WTC11 (cell line): ENCODE results near the gene CTSA.

Experiments
- ATF6 ChIP-seq: sonication (generic); formaldehyde crosslinking; IDR thresholded peaks from 2 replicates; pipeline ENCODE4 v1.8.1; 2023; ENCODE audit warnings: mild to moderate bottlenecking, missing genetic modification reagents
- ZBTB21 ChIP-seq: sonication (generic); formaldehyde crosslinking; IDR thresholded peaks from 2 replicates; pipeline ENCODE4 v1.8.1; 2023; ENCODE audit warnings: mild to moderate bottlenecking, missing genetic modification reagents, borderline replicate concordance
- ZNF423 ChIP-seq: fragments of 250-450 bp; sonication (Bioruptor Pico); IDR thresholded peaks from 2 replicates; pipeline ENCODE4 v2.1.2; 2022; ENCODE audit warnings: mild to moderate bottlenecking, moderate library complexity
- TF ChIP-seq, protein P1 (sequence below): sonication (generic); formaldehyde crosslinking; conservative IDR thresholded peaks from 2 replicates; pipeline ENCODE4 v1.8.1; 2022; ENCODE audit warnings: mild to moderate bottlenecking, missing genetic modification reagents
- TF ChIP-seq, protein P2 (sequence below): fragments of 200-600 bp; IDR thresholded peaks from 2 replicates; pipeline ENCODE4 v1.8.0; 2022; ENCODE audit warnings: antibody characterized with exemption
- TF ChIP-seq, protein P3 (sequence below): sonication (generic); formaldehyde crosslinking; IDR thresholded peaks from 2 replicates; pipeline ENCODE4 v1.8.0; 2022; ENCODE audit warnings: mild to moderate bottlenecking, missing genetic modification reagents
- TF ChIP-seq, protein P4 (sequence below): sonication (generic); formaldehyde crosslinking; IDR thresholded peaks from 2 replicates; pipeline ENCODE4 v1.8.1; 2023; ENCODE audit warnings: mild to moderate bottlenecking, missing genetic modification reagents

- TF ChIP-seq ZBTB21 (CRISPR knock-in tag) (no peak), ZNF423 (CRISPR knock-in tag) (no peak), ATF6 (no peak)
- TF ChIP-seq, protein P1, sequence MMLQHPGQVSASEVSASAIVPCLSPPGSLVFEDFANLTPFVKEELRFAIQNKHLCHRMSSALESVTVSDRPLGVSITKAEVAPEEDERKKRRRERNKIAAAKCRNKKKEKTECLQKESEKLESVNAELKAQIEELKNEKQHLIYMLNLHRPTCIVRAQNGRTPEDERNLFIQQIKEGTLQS (CRISPR knock-in tag) = no peak
- TF ChIP-seq, protein P2, sequence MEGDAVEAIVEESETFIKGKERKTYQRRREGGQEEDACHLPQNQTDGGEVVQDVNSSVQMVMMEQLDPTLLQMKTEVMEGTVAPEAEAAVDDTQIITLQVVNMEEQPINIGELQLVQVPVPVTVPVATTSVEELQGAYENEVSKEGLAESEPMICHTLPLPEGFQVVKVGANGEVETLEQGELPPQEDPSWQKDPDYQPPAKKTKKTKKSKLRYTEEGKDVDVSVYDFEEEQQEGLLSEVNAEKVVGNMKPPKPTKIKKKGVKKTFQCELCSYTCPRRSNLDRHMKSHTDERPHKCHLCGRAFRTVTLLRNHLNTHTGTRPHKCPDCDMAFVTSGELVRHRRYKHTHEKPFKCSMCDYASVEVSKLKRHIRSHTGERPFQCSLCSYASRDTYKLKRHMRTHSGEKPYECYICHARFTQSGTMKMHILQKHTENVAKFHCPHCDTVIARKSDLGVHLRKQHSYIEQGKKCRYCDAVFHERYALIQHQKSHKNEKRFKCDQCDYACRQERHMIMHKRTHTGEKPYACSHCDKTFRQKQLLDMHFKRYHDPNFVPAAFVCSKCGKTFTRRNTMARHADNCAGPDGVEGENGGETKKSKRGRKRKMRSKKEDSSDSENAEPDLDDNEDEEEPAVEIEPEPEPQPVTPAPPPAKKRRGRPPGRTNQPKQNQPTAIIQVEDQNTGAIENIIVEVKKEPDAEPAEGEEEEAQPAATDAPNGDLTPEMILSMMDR = no peak
- TF ChIP-seq, protein P3, sequence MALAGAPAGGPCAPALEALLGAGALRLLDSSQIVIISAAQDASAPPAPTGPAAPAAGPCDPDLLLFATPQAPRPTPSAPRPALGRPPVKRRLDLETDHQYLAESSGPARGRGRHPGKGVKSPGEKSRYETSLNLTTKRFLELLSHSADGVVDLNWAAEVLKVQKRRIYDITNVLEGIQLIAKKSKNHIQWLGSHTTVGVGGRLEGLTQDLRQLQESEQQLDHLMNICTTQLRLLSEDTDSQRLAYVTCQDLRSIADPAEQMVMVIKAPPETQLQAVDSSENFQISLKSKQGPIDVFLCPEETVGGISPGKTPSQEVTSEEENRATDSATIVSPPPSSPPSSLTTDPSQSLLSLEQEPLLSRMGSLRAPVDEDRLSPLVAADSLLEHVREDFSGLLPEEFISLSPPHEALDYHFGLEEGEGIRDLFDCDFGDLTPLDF (CRISPR knock-in tag) = no peak
- TF ChIP-seq, protein P4, sequence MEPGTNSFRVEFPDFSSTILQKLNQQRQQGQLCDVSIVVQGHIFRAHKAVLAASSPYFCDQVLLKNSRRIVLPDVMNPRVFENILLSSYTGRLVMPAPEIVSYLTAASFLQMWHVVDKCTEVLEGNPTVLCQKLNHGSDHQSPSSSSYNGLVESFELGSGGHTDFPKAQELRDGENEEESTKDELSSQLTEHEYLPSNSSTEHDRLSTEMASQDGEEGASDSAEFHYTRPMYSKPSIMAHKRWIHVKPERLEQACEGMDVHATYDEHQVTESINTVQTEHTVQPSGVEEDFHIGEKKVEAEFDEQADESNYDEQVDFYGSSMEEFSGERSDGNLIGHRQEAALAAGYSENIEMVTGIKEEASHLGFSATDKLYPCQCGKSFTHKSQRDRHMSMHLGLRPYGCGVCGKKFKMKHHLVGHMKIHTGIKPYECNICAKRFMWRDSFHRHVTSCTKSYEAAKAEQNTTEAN (CRISPR knock-in tag) = no peak
These were observed 49.3 kb downstream of the CTSA start for GRCh38 chr20:45940469-45940868.
